ENCODE measurements around the gene HDDC2. TPM values are rescaled to one million over a fixed set of nuclear protein-coding genes. Genes with fewer than 3 reads are reported as not detected.

Gene HDDC2
- total RNA-seq, 3 donors from 2014 or later (not counting 1 experiment from before 2014, with no cell fraction given): 53.5 to 87.5 (median 57.3) TPM

- WGBS (ENCODE audit: insufficient coverage): no CpG with 5 or more reads among the region's 1 CpG
- no peaks in the 10 kb centered on the region for H3K36me3 Mint-ChIP-seq
- no peaks in the 10 kb centered on the region for H3K27me3 ChIP-seq (ENCODE audit: control insufficient read depth, insufficient read depth, low read length)
- intact Hi-C loops (cut with micrococcal nuclease): no loop called here
- H3K4me3 Mint-ChIP-seq: no peak overlapping the region
- no peaks in the 10 kb centered on the region for H3K9me3 ChIP-seq (ENCODE audit: control insufficient read depth, insufficient read depth, low read length)
- no peaks in the 10 kb centered on the region for H3K36me3 ChIP-seq (ENCODE audit: control insufficient read depth, insufficient read depth, low read length)
- no peak for DNase-seq
- no peaks in the 10 kb centered on the region for H3K9me3 Mint-ChIP-seq
- H3K4me3 ChIP-seq (ENCODE audit: low read length): no peak overlapping the region
- peaks cover 0 to 4% of the 10 kb centered on the region in 2 donors for H3K4me1 Mint-ChIP-seq
- no peak for ATAC-seq
- H3K4me1 ChIP-seq (ENCODE audit: control insufficient read depth, insufficient read depth, low read length): no peaks in the 10 kb centered on the region
- no peak overlapping the region for H3K27ac Mint-ChIP-seq
- no peak overlapping the region for H3K27ac ChIP-seq (ENCODE audit: low read length)
- TF ChIP-seq CTCF (IDR thresholded peaks at IDR 0.05): no peak
- H3K27me3 Mint-ChIP-seq (ENCODE audit: low read depth in 2 of 2): no peaks in the 10 kb centered on the region
Measured at GRCh38 chr6:125232466-125232865, 69.3 kb downstream of the HDDC2 start.

DNA sequence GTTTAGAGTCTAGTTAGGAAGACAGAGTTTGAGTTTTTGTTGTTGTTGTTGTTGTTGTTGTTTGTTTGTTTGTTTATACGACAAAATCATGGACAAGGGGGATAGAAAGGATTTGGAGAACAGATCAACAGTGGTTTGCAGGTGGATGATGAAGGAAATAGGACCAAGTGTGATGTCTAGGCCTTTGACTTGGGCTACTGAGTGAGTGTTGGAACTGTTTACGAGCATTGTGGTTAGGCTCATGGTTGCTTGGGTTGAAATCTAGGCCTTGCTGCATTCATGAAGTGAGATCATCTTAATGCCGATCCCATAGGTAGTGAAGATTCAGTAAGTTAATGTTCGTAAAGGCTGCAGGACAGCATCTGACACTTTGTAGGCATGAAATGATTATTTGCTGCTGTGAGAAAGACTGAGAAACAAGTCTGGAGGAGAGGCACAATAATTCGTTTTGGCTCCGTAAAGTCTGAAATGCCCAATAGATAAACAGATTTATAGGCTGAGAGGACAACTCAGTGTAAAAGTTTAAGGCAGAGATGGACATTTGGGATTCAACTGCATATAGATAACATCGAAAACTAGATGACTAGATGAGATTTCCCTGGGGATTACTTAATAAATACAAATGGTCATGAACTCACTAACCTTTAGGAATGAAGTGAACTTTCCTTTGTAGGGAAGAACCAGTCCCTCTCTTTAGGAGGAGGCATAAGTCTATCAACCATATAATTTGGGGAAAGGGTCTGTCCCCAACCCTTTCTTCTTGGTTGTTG lies 70.0 kb downstream of the HDDC2 start:
- DNase-seq: no peak

GRCh38 chr6:125231133-125231532 lies 70.6 kb downstream of the HDDC2 start:
- H3K27me3 Mint-ChIP-seq (ENCODE audit: low read depth in 2 of 2): no peaks in the 10 kb centered on the region
- no peaks in the 10 kb centered on the region for H3K36me3 ChIP-seq (ENCODE audit: control insufficient read depth, insufficient read depth, low read length)

More for the DNA sequence above, 70.0 kb downstream of the HDDC2 start:
- 96% methylated on average over 7 of the region's 7 CpGs for WGBS (ENCODE audit: insufficient coverage)
- Mint-ChIP-seq H3K4me1 (peaks cover 0 to 3% of the 10 kb centered on the region in 2 donors), H3K9me3 (no peaks in the 10 kb centered on the region), H3K27me3 (ENCODE audit: low read depth in 2 of 2) (no peaks in the 10 kb centered on the region), H3K27ac (no peak overlapping the region), H3K36me3 (no peaks in the 10 kb centered on the region), H3K4me3 (no peak overlapping the region)
- H3K9me3 ChIP-seq (ENCODE audit: control insufficient read depth, insufficient read depth, low read length): no peaks in the 10 kb centered on the region
- no peaks in the 10 kb centered on the region for H3K4me1 ChIP-seq (ENCODE audit: control insufficient read depth, insufficient read depth, low read length)
- no peak overlapping the region for H3K4me3 ChIP-seq (ENCODE audit: low read length)
- intact Hi-C loops (cut with micrococcal nuclease): no loop called here
- no peaks in the 10 kb centered on the region for H3K27me3 ChIP-seq (ENCODE audit: control insufficient read depth, insufficient read depth, low read length)
- H3K36me3 ChIP-seq (ENCODE audit: control insufficient read depth, insufficient read depth, low read length): no peaks in the 10 kb centered on the region
- no peak for TF ChIP-seq CTCF (IDR thresholded peaks at IDR 0.05)
- no peak for ATAC-seq
- no peak overlapping the region for H3K27ac ChIP-seq (ENCODE audit: low read length)

More at GRCh38 chr6:125231133-125231532, 70.6 kb downstream of the HDDC2 start:
- ATAC-seq (no peak), DNase-seq (no peak)
- Histone ChIP-seq H3K27ac (ENCODE audit: low read length) (no peak overlapping the region), H3K4me1 (ENCODE audit: control insufficient read depth, insufficient read depth, low read length) (no peaks in the 10 kb centered on the region), H3K4me3 (ENCODE audit: low read length) (no peak overlapping the region), H3K27me3 (ENCODE audit: control insufficient read depth, insufficient read depth, low read length) (no peaks in the 10 kb centered on the region), H3K9me3 (ENCODE audit: control insufficient read depth, insufficient read depth, low read length) (no peaks in the 10 kb centered on the region)
- H3K27ac Mint-ChIP-seq: no peak overlapping the region
- 93% methylated on average over 1 of the region's 1 CpG for WGBS (ENCODE audit: insufficient coverage)
- no peak for TF ChIP-seq CTCF (IDR thresholded peaks at IDR 0.05)
- no peaks in the 10 kb centered on the region for H3K36me3 Mint-ChIP-seq
- no peaks in the 10 kb centered on the region for H3K4me1 Mint-ChIP-seq
- no peak overlapping the region for H3K4me3 Mint-ChIP-seq
- intact Hi-C loops (cut with micrococcal nuclease): no loop called here
- no peaks in the 10 kb centered on the region for H3K9me3 Mint-ChIP-seq
